ENCODE results near the gene DDX5. TPM values are rescaled to one million over a fixed set of nuclear protein-coding genes. Genes with fewer than 3 reads are reported as not detected.
A peak's percentile ranks its signal among the peaks of the same experiment; 100 is the strongest.
"Not testable (repeated sequence)": the region's sequence is repeated elsewhere in the genome, so short reads cannot be mapped to it uniquely, and the experiment has no call there.

The DDX5 gene
- total RNA-seq, 1 donor from 2014 or later: 377 TPM

GRCh38 chr17:64492481-64493109, 13.5 kb downstream of the DDX5 start:
- no peak for DNase-seq

DNA sequence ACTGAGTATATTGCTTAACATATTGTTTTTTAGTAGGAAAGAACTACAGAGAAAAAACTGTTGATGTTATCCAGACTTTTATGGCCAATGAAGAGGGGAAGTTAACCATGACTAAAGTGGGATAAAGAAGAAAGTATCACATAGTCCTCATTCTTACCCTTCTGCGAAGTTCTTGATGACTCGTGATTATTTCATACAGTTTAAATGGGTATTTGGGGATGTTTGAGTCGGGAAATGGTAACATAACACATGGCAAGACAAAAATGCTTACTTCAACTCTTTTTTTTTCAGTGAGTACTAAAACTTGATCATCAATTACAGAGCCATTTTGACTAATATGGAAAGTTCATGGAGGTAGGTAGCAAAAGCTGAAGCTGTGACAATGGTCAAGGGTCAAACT, 14.1 kb downstream of the DDX5 start:
- no peak for DNase-seq

DNA sequence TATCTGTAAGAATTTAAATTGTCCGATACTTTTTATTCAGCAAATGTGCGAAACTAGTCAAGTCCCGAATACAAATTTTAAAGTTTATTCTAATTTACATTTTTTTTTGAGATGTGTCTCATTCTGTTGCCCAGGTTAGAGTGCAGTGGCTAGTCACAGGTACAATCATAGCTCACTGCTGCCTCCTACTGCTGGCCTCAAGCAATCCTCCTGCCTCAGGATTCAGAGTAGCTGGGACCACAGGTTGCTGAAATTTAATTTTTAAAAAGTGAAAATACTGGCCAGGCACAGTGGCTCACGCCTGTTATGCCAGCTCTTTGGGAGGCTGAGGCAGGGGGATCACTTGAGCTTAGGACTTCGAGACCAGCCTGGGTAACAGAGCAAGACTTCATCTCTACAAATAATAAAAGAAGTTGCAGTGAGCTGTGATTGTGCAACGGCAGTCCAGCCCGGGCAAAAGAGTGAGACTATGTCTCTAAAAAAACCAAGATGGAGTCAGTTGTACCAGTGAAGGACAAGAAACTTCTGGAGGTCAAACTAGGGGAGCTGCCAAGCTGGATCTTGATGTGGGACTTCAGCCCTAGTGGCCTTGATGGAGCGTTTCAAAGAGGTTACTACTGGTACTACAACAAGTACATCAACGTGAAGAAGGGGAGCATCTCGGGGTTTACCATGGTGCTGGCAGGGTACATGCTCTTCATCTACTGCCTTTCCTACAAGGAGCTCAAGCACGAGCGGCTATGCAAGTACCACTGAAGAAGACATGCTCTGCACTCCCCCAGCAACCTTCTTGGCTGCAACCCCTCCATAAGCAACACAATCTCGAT, 14.8 kb downstream of the DDX5 start:
- no peak for DNase-seq

DNA sequence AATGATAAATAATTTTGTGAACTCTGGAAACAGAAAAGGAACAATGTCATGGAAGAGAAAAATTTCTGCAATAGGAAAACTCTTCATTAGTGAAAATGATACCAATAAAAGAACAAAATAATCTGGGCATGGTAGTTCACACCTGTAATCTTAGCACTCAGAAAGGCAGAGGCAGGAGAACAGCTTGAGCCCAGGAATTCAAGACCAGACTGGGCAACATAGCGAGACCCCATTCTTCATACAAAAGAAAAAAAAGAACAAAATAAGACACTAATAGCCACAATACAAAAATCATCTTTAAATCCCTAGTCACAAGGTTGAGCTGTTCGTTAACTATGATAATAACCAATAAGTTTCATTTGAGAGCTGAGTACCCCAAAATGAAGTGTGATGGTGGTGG, 17.8 kb downstream of the DDX5 start:
- no peak for DNase-seq

GRCh38 chr17:64484380-64484779, 21.7 kb downstream of the DDX5 start:
- DNase-seq: no peak

DNA sequence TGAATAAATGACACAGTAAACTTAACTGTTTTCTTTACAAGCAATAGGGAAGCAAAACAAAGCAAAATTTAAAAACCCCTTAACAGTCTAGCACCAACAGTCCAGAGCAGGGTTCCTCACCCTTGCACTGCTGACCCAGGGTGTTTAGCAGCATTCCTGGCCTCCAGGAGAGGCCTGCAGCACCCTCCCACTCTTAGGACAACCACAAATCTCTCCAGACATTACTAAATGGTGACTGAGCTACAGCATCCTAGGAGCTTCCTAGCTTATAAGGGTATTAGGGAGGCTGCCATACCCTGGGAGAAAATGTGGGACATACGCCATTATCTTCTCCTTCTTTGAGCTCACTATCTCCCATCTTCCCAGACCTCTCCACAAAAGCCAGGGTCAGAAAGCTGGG, 25.1 kb downstream of the DDX5 start:
- DNase-seq: no peak

- DNase-seq: no peak
Measured at GRCh38 chr17:64477849-64478248, 28.2 kb downstream of the DDX5 start.

GRCh38 chr17:64472564-64472963, 33.5 kb downstream of the DDX5 start:
- no peak for DNase-seq

DNA sequence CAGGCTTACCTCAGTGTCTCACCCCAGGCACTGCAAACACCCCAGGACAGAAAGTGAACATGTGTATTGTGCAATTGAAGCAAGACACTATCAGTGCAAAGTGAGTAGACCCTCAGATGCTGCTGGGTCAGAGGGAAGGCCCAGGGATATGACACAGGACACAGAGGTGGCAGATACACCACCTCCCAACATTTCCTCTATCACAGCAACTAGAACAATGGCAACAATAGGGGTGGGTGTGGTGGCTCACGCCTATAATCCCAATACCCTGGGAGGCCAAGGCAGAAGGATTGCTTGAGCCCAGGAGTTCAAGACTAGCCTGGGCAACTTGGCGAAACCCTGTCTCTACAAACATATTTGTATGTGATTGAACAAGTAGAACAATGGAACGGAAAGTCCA, 34.6 kb downstream of the DDX5 start:
- no peak for DNase-seq

DNA sequence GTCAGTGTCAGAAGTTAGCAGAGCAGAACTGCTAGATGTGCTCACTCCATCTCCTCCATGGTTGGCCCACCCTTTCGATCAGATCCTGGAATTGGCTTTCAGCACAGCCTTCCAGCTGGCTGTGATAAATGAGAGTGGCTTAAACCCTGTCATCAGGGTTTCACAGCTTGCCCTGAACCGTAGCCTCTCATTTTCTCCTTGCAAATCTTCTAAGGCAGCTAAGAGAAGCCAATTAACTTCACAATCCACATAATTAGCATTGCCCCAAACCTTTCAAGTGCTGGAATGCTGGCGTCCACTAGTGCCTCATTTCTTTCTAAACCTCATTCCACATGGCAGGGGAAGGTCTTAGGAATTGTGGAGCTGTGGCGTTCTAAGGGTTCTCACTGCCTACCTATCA, 35.5 kb downstream of the DDX5 start:
- DNase-seq: no peak

- not testable (repeated sequence) for DNase-seq
Measured at GRCh38 chr17:64466834-64467233, 39.3 kb downstream of the DDX5 start.

- no peak for DNase-seq
Measured at GRCh38 chr17:64466019-64466735, 39.9 kb downstream of the DDX5 start.

- no peak for DNase-seq
Measured at GRCh38 chr17:64461788-64462187, 44.3 kb downstream of the DDX5 start.

DNA sequence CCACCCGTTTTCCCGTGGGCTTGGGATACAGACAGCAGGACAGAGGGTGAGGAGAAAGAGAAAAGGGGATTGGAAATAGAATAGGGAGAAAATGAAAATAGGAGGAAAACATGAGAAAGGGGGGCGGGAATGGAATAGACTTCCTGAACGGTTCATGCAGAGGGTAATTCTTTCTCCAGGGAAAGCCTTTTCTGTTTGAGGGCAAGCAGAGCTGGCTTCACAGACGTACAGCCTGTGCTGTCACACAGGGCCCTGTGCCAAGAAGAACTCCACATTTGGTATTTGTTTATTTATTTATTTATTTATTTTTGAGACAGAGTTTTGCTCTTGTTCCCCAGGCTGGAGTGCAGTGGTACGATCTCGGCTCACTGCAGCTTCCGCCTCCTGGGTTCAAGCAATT, 45.1 kb downstream of the DDX5 start:
- no peak for DNase-seq

GRCh38 chr17:64459818-64460217, 46.3 kb downstream of the DDX5 start:
- not testable (repeated sequence) for DNase-seq

DNA sequence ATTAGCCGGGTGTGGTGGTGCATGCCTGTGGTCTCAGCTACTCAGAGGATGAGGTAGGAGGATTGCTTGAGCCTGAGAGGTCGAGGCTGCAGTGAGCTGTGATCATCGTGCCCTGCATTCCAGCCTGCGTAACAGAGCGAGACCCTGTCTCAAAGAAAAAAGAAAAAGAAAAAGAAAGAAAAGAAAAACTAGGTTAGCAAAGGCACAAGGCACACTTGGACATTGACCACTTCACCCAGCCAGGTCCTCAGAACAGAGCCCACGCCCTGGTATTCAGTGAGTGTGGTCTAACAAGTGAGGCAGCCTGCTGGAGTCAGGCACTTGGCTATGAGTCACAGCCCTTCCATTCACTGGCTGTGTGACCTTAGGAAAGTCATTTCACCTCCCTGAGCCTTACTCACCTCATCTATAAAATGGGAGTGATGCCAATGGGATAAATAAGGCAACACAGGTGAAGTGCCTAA, 46.8 kb downstream of the DDX5 start:
- DNase-seq: no peak

GRCh38 chr17:64458756-64459155, 47.3 kb downstream of the DDX5 start:
- DNase-seq: no peak

DNA sequence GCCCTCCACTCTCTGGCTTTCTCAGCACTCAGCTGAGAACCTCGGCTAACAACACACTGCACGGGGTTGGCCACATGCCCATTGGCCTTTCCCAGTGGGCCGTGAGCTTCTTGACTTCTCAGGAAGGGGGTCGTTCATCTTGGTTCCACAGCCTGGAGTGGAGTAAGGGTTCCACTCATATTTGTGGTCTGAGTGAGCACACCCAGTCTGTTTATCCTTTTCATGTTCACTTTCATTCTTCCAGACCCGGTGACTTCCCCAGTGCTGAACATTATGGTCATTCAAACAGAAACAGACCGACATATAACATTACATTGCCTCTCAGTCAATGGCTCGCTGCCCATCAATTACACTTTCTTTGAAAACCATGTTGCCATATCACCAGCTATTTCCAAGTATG, 48.9 kb downstream of the DDX5 start:
- no peak for DNase-seq

DNA sequence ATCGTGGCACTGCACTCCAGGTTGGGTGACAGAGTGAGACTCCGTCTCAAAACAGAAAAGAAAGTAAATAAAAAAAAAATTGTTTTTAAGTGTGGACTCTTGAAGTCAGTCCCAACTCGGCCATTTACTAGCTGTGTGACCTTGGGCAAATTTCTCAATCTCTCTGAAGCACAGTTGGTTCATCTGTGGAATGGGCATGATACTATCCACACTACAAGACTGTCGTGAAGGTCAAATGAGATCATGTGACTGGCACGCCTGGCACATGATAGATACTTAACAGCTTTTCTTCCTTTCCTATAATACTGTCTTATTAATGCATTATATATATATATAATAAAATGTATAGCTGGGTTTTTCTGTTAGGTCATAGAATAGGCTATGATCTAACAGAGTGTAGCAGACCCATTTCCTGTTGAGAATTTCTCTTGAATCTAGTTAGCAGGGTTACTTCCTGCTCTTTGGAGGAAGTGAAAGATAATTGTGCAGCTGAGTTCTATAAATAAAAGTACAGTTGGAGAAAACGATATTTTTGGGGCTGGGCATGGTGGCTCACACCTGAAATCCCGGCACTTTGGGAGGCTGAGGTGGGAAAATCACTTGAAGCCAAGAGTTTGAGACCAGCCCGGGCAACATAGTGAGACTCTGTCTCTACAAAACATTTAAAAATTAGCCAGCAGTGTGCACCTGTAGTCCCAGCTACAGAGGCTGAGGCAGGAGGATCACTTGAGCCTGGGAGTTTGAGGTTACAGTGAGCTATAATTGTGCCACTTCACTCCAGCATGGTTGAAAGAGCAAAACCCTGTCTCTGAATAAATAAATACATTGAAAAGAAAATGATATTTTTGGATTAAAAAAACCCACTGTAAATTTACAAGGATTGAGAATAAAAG, 49.9 kb downstream of the DDX5 start:
- DNase-seq: no peak

DNA sequence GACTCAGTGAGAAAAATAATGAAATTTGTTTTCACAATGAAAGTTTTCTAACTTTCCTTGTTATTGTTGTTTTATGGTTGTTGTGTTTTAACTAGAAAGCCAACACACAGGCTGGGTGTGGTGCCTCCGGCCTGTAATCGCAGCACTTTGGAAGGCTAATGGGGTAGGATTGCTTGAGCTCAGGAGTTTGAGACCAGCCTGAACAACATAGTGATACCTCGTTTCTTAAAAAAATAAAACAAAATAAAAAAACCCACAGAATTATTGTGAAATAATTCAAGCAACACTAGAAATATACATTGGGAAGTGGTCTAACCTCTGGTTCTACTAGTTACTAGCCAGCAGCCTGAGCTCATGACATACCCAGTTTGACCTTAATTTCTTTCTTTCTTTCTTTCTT, 56.5 kb downstream of the DDX5 start:
- DNase-seq: no peak

DNA sequence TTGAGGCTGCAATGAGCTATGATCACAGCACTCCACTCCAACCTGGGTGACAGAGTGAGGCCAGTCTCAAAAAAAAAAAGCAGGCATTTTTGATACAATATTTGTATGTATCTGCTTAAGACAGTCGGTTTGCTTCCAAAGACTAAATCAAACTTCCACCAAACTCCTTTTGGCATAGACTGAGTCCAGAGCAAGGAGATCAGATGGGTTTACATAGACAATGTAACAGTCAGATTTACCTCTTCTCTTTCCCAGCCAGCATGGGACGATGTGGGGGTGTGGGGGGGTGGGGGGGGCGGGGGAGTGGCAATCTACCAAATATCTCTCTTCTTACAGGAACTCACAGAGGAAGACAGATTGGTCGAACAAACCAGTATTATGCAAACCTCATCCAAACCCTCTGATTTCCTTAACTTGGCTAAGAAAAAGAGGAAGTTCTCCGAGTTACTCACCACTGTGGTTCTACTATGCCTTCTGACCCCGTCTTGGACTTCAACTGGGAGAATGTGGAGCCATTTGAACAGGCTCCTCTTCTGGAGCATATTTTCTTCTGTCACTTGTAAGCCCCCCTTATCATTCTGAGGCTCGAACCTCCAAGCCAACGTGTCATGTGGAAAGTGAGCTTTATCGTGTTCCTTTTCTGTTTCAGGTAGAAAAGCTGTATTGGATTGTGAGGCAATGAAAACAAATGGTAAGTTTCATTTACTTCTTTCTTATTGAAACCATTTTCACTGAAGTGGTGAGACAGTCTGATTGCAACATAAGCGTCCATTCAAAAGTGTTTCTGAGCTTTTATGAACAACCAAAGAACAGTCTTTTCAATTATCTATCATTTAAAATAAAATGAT, 57.2 kb downstream of the DDX5 start, which contains the start of gene MILR1:
TSS of gene MILR1 (plus strand) at position 451 of the 848 bp plus-strand sequence. CDS start at position 505, 54 bp downstream.
- DNase-seq: peak; percentile 9

Measured in occipital lobe (tissue), 2 donors.